GDM1 (cell line): ENCODE measurements around the gene XG.
"Not testable (repeated sequence)": the region's sequence is repeated elsewhere in the genome, so short reads cannot be mapped to it uniquely, and the experiment has no call there.

ENCODE experiments used
- DNase-seq: peaks from one replicate; lab custom pipeline; 2025; lab: John Stamatoyannopoulos, UW

Gene XG

DNA sequence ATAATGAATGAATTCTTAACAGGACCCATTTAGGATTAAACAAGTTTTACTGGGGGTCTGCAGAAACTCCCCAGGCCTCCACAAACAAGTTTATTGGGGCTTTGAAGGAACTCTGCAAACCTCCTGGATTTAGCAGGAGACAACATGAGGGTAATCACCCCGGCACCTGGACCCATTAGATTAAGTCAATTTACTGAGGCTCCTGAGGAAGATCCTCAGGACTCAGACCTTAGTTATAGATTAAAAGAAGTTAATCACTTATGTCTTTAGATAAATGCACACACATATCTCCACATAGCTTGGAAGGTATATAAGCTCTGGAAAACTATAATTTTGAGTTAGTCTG, 29.4 kb downstream of the XG start:
- no peak for DNase-seq

DNA sequence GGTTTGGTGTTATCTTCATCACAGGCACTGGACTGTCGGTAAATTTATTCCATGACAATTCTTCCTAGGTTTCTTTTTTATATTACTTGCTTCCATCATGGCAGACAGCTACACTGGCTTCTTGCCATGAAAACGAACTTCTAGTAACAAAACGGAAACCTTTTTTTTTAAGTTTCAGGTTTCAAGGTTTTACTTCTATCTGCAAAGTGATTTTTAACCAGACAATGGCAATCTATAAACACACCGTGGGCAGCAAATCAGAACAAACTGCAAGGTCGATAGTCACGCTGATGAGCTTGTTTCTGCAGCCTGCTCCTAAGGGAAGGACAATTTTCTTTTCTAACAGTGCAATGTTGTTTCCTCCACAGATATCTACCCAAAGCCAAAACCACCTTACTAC, 29.9 kb downstream of the XG start:
- no peak for DNase-seq

DNA sequence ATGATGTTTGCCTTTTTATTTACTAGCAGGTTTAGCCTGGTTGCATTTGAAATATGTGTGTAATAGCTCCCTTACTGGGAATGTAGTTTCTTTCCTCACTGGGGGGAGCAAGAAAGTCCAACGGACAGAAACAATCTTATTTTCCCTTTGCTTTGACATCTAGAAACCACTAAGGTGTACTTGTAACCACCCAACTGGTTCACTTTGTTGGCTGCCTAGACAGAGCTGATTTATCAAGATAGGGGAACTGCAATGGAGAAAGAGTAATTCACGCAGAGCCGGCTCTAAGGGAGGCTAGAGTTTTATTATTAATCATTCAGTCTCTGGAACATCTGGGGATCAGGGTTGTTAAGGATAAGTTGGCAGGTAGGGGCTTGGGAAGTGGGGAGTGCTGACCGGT, 30.3 kb downstream of the XG start:
- no peak for DNase-seq

- DNase-seq: no peak
Observed at GRCh38 chrX:2782778-2783177, 30.9 kb downstream of the XG start.

DNA sequence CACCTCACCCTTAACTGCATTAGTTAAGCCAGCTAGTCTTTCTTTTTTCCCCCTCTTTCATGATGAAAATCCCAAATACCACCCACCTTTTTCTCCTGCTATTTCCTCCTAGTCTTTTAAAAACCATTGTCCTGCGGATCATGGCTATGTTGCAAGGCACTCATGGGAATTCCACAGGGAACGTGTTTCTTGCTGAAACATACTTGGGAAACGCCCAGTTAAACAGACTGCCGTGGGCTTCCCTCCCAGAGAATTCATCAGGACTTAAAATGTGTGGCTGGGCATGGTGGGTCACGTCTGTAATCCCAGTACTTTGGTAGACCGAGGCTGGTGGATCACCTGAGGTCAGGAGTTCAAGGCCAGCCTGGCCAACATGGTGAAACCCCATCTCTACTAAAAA, 32.2 kb downstream of the XG start:
- no peak for DNase-seq

DNA sequence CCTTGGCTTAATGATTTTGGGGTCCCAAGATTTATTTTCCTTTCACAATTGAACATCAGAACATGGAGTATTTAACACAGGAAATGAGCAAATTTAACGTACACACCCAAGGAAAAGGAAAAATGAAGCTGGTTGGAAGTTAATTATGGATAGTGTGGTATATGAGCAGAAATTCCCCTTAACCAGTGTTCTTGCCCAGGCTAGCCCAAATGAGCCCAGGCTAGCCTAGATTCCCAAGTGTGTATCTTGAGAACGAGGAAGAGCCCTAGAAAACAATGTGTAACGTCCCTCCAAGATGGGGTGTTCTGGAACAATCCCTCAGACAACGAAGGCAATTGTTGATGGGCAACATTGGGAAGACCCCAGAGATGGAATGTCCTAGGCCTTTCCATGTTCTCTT, 33.7 kb downstream of the XG start:
- no peak for DNase-seq

GRCh38 chrX:2788980-2789379, 37.1 kb downstream of the XG start:
- no peak for DNase-seq

DNA sequence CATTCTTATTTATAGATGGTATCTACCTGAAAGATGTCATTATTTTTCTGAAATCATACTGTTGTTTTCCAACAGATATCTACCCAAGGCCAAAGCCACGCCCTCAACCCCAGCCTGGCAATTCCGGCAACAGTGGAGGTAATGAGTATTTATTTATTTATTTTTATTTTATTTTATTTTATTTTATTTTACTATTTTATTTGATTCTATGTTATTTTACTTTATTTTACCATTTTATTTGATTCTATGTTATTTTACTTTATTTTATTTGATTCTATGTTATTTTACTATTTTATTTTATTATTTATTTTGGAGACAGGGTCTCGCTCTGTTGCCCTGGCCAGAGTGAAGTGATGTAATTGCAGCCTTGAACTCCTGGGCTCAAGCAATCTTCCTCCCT, 37.7 kb downstream of the XG start:
- DNase-seq: no peak

- DNase-seq: no peak
Observed at GRCh38 chrX:2793752-2794151, 41.9 kb downstream of the XG start.

DNA sequence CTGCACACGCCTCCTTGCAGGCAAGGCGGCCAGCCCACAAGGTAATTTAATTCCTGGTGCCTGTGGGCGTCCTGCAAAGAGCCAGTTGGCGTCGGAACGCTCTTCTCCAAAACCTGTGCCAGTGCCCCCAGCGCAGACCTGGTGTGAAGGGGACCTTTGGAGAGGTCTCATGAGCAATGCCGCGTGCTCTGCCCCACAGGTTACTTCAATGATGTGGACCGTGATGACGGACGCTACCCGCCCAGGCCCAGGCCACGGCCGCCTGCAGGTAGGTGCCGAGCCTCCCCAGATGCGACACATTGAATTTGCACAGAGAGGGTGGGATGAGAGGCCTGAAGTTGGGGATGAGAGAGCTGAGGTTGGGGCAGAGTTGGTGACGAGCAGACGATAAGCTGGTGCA, 42.5 kb downstream of the XG start:
- DNase-seq: no peak

DNA sequence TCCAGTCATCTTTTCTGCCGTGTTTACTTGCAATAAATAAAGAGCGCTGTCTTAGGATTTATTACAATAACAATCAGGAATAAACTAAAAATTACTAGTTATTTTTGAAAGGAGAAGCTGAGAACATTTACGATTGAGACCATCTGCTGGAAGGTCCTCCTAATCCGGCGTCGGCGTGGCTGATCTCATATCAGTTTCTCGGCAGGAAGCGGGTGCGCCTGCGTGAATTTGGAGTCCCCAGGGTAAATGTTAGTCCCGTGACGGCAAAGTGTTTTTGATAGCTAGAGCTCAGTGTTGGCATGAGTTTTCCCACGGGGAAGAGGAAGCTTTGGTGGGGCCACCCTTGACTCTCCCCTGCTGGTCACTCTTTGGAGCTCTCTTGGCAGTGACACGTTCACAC, 45.0 kb downstream of the XG start:
- DNase-seq: not testable (repeated sequence)

GRCh38 chrX:2799369-2799768, 47.5 kb downstream of the XG start:
- no peak for DNase-seq

GRCh38 chrX:2799980-2800379, 48.1 kb downstream of the XG start:
- DNase-seq: not testable (repeated sequence)

DNA sequence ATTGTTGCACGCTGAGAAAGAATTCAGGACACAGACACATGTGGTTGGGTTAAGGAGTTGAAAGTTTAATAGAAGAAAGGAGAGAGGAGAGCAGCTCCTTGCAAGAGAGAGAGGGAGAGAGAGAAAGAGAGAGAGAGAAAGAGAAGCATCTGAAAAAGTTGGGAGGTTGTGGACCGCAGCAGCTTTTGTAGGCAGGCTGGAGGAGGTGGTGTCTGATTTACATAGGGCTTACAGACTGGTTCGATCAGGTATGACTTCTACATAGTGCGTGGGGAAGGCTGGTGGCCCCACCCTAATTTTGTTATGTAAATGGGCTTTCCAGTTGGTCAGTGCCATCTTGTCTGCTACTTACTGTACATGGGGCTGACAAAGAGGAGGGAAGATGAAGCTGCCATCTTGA, 49.4 kb downstream of the XG start:
- no peak for DNase-seq

DNA sequence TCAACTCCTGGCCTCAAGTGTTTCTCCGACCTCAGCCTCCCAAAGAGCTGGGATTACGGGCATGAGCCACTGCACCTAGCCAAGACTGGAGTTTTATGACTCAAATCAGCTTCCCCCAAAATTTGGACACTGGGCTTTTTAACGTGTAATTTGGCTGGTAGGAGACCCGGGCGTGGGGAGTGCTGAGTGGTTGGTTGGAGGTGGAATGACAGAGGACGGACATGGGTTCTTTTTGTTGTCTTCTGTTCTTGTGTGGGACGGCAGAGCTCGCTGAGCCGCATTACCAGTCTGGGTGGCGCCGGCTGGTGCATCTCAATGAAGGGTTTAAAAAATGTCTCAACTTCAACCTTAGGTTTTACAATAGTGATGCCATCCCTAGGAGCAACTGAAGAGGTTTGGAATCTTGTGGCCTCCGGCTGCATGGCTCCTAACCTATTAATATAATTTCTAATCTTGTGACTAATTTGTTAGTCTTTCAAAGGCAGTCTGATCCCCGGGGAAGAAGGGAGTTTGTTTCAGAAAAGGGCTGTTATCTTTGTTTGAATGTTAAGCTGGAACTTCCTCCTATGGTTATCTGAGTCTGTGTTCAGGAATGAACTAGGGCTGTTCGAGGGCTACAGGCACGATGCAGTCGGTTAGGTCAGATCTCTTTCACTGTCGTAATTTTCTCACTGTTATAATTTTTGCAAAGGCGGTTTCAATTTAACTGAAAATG, 50.7 kb downstream of the XG start:
- DNase-seq: not testable (repeated sequence)

- not testable (repeated sequence) for DNase-seq
Observed at GRCh38 chrX:2803486-2803885, 51.6 kb downstream of the XG start.

DNA sequence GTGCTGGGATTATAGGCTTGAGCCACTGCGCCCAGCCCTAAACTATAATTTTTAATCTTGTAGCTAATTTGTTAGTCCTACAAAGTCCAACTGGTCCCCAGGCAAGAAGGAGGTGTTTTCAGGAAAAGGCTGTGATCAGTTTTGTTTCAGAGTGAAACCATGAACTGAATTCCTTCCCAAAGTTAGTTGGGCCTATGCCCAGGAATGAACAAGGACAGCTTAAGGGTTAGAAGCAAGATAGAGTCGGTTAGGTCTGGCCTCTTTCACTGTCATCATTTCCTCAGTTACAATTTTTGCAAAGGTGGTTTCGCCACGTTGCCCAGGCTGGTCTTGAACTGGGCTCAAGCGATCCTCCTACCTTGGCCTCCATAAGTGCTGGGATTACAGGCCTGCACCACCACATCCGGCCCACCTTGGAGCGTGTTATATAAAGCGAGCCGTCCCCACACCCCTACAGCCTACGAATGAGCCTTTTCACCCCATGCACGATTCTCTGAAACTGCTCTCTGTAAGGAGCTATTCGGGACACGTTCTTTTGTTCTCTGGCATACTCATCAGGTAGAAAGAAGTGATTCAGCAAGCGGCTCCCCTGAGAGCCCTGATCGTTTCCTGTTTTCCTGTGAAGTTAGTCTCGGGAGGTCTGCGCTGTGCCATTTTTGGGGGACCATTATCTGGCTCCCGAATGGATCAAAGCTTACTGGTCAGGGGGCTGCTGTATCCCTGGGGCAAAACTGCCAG, 52.4 kb downstream of the XG start:
- not testable (repeated sequence) for DNase-seq

DNA sequence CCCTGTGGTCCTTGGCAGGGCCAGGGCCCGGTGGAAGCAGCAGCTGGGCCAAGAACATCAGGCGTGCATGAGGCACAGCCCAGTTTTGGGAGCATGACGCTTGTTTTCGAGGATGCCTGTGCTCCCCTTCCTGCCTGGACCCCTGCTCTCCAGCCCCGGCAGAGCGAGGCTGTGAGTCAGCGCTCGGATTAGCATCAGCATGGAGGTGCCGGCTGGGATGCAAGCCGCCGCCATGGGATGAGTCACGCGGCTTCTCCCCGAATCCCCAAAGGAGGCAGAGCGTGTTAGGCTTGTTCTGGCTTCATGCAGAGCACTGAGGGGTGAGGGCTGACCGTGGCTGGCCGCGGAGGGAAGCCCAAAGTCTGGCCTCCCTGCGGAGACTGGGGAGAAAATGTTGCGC, 53.0 kb downstream of the XG start:
- DNase-seq: not testable (repeated sequence)

- no peak for DNase-seq
Observed at GRCh38 chrX:2811271-2811670, 59.4 kb downstream of the XG start.

DNA sequence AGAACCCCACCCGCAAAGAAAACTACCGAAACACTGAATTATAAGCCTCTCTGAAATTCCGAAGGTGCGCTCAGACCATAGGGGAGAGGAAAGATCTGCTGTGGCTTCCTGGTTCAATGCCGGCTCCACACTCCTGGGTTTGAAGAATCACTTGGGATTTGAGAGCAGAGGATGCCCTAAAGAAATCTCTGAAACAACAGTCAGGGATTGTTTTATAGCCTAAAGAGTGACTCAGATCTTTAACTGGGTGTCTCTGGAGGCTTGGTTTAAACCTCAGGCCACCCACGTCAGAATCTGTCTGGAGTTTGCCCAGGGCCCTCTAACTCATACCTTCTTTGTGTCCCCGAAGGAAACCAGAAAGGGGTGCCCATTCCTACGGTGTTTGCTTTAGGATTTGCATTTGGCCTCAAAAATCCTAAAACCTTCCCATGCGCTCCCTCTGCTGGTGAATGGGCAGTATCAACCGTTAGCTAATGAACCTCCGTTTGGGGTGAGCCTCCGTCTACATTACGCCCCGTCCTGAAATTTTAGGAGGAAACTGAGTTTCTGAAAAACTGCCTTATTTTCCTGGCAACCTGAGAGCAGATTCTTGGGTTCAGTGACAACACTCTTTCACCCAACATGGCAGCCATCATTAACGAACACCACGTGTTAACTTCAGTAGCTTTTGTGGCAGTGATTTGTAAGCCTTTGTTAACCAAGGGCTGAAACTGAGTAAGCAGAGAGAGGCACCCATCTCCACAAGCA, 60.5 kb downstream of the XG start:
- DNase-seq: peak; percentile 12

DNA sequence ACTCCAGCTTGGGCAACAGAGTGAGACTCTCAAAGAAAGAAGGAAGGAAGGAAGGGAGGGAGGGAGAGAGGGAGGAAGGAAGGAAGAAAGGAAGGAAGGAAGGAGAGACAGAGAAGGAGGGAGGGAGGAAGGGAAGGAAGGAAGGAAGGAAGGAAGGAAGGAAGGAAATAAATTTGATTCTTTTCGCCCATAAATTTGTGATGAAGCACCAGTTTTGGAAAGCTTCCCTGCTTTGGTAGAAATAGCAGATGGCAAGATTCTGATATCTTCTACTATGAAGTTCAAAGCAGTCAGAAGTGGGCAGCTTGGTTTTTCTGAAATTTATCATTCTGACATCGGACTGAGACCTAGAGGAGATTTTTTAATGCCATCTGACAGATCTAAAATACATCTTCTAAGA, 65.2 kb downstream of the XG start:
- no peak for DNase-seq

GRCh38 chrX:2819345-2820135, 67.7 kb downstream of the XG start:
- DNase-seq: no peak
